ENCODE data around the gene CCDC50. TPM values are rescaled to one million over a fixed set of nuclear protein-coding genes. Genes with fewer than 3 reads are reported as not detected.

The CCDC50 gene
- total and polyA plus RNA-seq, 2 of the 8 experiments (the other 6 are each of a cell fraction or from before 2014, with no cell fraction given): 7.3 to 19.2 TPM

- TF ChIP-seq CHD7 (IDR thresholded peaks at IDR 0.05; ENCODE audit: insufficient replicate concordance, low read length): no peak
- no peak for TF ChIP-seq RFX5 (IDR thresholded peaks at IDR 0.05; ENCODE audit: borderline replicate concordance, low read depth, low read length)
- TF ChIP-seq ASH2L (IDR thresholded peaks at IDR 0.05; ENCODE audit: low read length): no peak
- no peak for TF ChIP-seq CTBP2 (IDR thresholded peaks at IDR 0.05; ENCODE audit: borderline replicate concordance, insufficient read depth, insufficient read length, low read length)
- no peak for TF ChIP-seq KDM1A (IDR thresholded peaks at IDR 0.05; ENCODE audit: borderline replicate concordance, low read length)
These were observed 91.6 kb downstream of the CCDC50 start (continued) for GRCh38 chr3:191420771-191421170.

Measured in H1 (cell line).